HK-2 (cell line): ENCODE data around the gene MTX1.

Experiments used
- DNase-seq: peaks from one replicate; pipeline ENCODE4 v3.0.0-alpha.2; 2018; ENCODE audit not compliant: unreplicated experiment

The MTX1 gene

GRCh38 chr1:155174324-155175280 lies 33.9 kb upstream of the MTX1 start:
- no peak for DNase-seq

- DNase-seq = no peak
Observed at GRCh38 chr1:155175281-155175926, 33.1 kb upstream of the MTX1 start.

- no peak for DNase-seq
Observed at GRCh38 chr1:155175927-155176371, 32.5 kb upstream of the MTX1 start.

GRCh38 chr1:155176544-155177071 lies 31.9 kb upstream of the MTX1 start:
- DNase-seq = peak; percentile 86

GRCh38 chr1:155177192-155177917 lies 31.1 kb upstream of the MTX1 start:
- no peak for DNase-seq

GRCh38 chr1:155177918-155178281 lies 30.6 kb upstream of the MTX1 start:
- DNase-seq = no peak

GRCh38 chr1:155178441-155179111 lies 29.9 kb upstream of the MTX1 start:
- no peak for DNase-seq

GRCh38 chr1:155179112-155180031 lies 29.1 kb upstream of the MTX1 start:
- no peak for DNase-seq

- DNase-seq = no peak
Observed at GRCh38 chr1:155181371-155182051, 27.0 kb upstream of the MTX1 start.

- no peak for DNase-seq
Observed at GRCh38 chr1:155182052-155182550, 26.4 kb upstream of the MTX1 start.

- DNase-seq = no peak
Observed at GRCh38 chr1:155183775-155184221, 24.7 kb upstream of the MTX1 start.

- DNase-seq = no peak
Observed at GRCh38 chr1:155184351-155184811, 24.1 kb upstream of the MTX1 start.

GRCh38 chr1:155184835-155185782 lies 23.4 kb upstream of the MTX1 start:
- DNase-seq = no peak

GRCh38 chr1:155185783-155186066 lies 22.8 kb upstream of the MTX1 start:
- no peak for DNase-seq

- DNase-seq = no peak
Observed at GRCh38 chr1:155186067-155186793, 22.3 kb upstream of the MTX1 start.

GRCh38 chr1:155186794-155187455 lies 21.6 kb upstream of the MTX1 start:
- DNase-seq = no peak

GRCh38 chr1:155187456-155187891 lies 21.0 kb upstream of the MTX1 start:
- DNase-seq = no peak
